Spleen (tissue), 7 donors: ENCODE data around the gene EFCAB8.

Experiments
- CTCF ChIP-seq, 11 experiments: fragments of 200-600 bp in 7 of 11; fragments of 450-650 bp in 4 of 11; sonication (generic) in 4 of 11; IDR thresholded peaks in 8 of 11; conservative IDR thresholded peaks in 3 of 11; 1 replicate in 7 of 11; 2 replicates in 4 of 11; pipeline versions ENCODE4 v1.4.0 to v1.8.0; 2016 to 2021; ENCODE audit warnings: antibody characterized with exemption in 11 of 11, inconsistent platforms in 4 of 11, mild to moderate bottlenecking in 1 of 11
- POLR2A ChIP-seq, 3 donors: fragments of 450-650 bp; IDR thresholded peaks; one replicate each; pipeline ENCODE4 v1.5.1; 2017; ENCODE audit warnings: antibody characterized with exemption in 3 of 3, mild to moderate bottlenecking in 1 of 3
- POLR2AphosphoS5 ChIP-seq, 3 donors: sonication (generic); formaldehyde crosslinking; IDR thresholded peaks; one replicate each; pipeline ENCODE4 v1.5.1; 2017; ENCODE audit warnings: antibody characterized with exemption in 3 of 3
- donor health status: DM: no; HTN: no; CAD: no; lungs with moderate emphysema.
- donor health status: DM: no; HTN: no; CAD: no.
- donor health status: DM: no; HTN: no; CAD: no.

GRCh38 chr20:32957459-32957858 is 98.7 kb downstream of the EFCAB8 start:
- TF ChIP-seq CTCF (IDR thresholded peaks at IDR 0.05 in 8 of 11, conservative IDR thresholded peaks at IDR 0.05 in 3 of 11) (no peak), POLR2A (IDR thresholded peaks at IDR 0.05) (no peak), POLR2AphosphoS5 (IDR thresholded peaks at IDR 0.05) (no peak)
